Activated naive CD4-positive, alpha-beta T cell treated with anti-CD3 and anti-CD28 coated beads, Interleukin-2, amount 10 ng/mL, durations not matched to agents 7 days and 5 days (primary cell): ENCODE results near the gene TFDP2.
"Not testable (repeated sequence)": the region's sequence is repeated elsewhere in the genome, so short reads cannot be mapped to it uniquely, and the experiment has no call there.

Experiments used
- CTCF ChIA-PET: fragments of 350-600 bp; sonication (Branson Sonifier 250); formaldehyde crosslinking; loops from one replicate; lab custom pipeline; 2021; ENCODE audit warnings: antibody characterized with exemption; lab: Charles Lee
- DNase-seq: peaks from one replicate; pipeline ENCODE4 v3.0.0-alpha.2; 2020
- H3K27ac Mint-ChIP-seq: one replicate; pipeline ENCODE4 v1.8.0; 2021; ENCODE audit warnings: mild to moderate bottlenecking, moderate library complexity, mixed read lengths
- H3K27me3 Mint-ChIP-seq: one replicate; pipeline ENCODE4 v1.8.0; 2021; ENCODE audit warnings: mild to moderate bottlenecking, mixed read lengths
- H3K36me3 Mint-ChIP-seq: one replicate; pipeline ENCODE4 v1.8.0; 2021; ENCODE audit warnings: mixed read lengths
- H3K4me1 Mint-ChIP-seq: one replicate; pipeline ENCODE4 v1.8.0; 2021; ENCODE audit warnings: mixed read lengths
- H3K4me3 Mint-ChIP-seq: one replicate; pipeline ENCODE4 v1.8.0; 2021; ENCODE audit warnings: mild to moderate bottlenecking, moderate library complexity, mixed read lengths
- H3K9me3 Mint-ChIP-seq: one replicate; pipeline ENCODE4 v1.8.0; 2021; ENCODE audit warnings: mixed read lengths

Gene TFDP2

DNA sequence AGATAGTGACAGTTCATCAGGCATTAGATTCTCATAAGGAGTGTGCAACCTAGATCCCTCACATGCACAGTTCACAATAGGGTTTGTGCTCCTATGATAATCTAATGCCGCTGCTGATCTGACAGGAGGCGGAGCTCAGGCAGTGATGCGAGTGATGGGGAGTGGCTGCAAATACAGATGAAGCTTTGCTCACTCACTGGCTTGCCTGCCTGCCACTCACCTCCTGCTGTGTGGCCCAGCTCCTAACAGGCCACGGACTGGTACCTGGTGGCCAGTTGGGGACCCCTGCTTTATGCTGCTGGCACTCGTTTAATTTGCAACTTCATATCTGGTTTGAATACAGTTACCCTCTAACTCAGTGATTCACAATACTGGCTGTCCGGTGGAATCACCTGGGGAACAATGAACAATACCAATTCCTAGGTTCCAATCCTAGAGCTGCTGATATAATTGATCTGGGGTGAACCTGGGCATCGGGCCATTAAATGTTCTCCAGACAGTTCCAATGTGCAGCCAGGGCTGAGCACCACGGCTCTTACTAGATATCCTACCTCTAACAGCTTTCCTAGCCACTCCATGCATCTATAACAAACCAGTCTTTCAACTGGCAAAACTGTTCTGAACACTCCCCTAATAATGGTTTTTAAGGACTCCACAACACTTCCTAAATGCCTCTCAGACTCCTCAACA, 141.5 kb downstream of the TFDP2 start:
- Mint-ChIP-seq H3K9me3 (no peaks in the 10 kb centered on the region), H3K4me1 (no peaks in the 10 kb centered on the region), H3K27ac (no peak overlapping the region), H3K27me3 (no peaks in the 10 kb centered on the region), H3K4me3 (no peak overlapping the region), H3K36me3 (no peaks in the 10 kb centered on the region)
- CTCF ChIA-PET: no interaction called here
- DNase-seq: no peak

DNA sequence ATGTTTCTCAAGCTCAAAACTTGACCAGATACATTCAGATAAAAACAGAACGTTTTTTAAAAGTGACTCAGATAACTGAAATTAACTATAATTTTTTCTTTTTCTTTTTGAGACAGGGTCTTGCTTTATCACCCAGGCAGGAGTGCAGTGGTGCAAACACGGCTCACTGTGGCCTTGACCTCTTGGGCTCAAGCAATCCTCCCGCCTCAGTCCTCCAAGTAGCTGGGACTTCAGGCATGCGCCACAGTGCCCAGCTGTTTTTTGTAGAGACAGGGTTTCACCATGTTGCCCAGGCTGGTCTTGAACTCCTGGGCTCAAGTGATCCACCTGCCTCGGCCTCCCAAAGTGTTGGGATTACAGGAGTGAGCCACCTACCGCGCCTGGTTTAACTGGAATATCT, 144.4 kb downstream of the TFDP2 start:
- DNase-seq, H3K4me1 Mint-ChIP-seq, H3K27ac Mint-ChIP-seq, CTCF ChIA-PET, H3K36me3 Mint-ChIP-seq, H3K27me3 Mint-ChIP-seq, H3K9me3 Mint-ChIP-seq, H3K4me3 Mint-ChIP-seq: not testable (repeated sequence)

GRCh38 chr3:142004025-142004424, 145.3 kb downstream of the TFDP2 start:
- H3K9me3 Mint-ChIP-seq: no peaks in the 10 kb centered on the region
- H3K27ac Mint-ChIP-seq: no peak overlapping the region
- no peaks in the 10 kb centered on the region for H3K27me3 Mint-ChIP-seq
- no peak for DNase-seq
- no peaks in the 10 kb centered on the region for H3K4me1 Mint-ChIP-seq
- no peak overlapping the region for H3K4me3 Mint-ChIP-seq
- no peaks in the 10 kb centered on the region for H3K36me3 Mint-ChIP-seq
- CTCF ChIA-PET: no interaction called here

DNA sequence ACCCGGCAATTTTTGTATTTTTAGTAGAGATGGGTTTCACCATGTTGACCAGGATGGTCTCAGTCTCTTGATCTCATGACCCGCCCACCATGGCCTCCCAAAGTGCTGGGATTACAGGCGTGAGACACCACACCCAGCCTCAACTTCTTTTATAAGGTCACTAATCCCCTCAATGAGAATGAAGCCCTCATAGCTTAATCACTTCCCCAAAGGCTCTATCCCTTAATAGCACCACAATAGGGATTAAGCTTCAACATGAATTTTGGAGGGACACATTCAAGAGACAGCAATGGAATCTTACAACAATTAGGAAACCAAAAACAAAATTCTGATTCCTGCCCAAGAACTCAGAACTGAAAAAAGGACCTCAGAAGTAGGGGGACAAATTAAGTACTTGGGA, 146.1 kb downstream of the TFDP2 start:
- no peaks in the 10 kb centered on the region for H3K4me1 Mint-ChIP-seq
- H3K4me3 Mint-ChIP-seq: no peak overlapping the region
- H3K9me3 Mint-ChIP-seq: no peaks in the 10 kb centered on the region
- H3K27ac Mint-ChIP-seq: no peak overlapping the region
- no peaks in the 10 kb centered on the region for H3K36me3 Mint-ChIP-seq
- no peak for DNase-seq
- no peaks in the 10 kb centered on the region for H3K27me3 Mint-ChIP-seq
- CTCF ChIA-PET: no interaction called here

- H3K4me3 Mint-ChIP-seq: no peak overlapping the region
- no peak overlapping the region for H3K27ac Mint-ChIP-seq
- no peaks in the 10 kb centered on the region for H3K27me3 Mint-ChIP-seq
- no peaks in the 10 kb centered on the region for H3K4me1 Mint-ChIP-seq
- H3K9me3 Mint-ChIP-seq: no peaks in the 10 kb centered on the region
- DNase-seq: no peak
- CTCF ChIA-PET: no interaction called here
- no peaks in the 10 kb centered on the region for H3K36me3 Mint-ChIP-seq
These were observed 148.9 kb downstream of the TFDP2 start for GRCh38 chr3:142000325-142000870.

- Mint-ChIP-seq H3K36me3 (no peaks in the 10 kb centered on the region), H3K4me1 (no peaks in the 10 kb centered on the region), H3K4me3 (no peak overlapping the region), H3K27ac (no peak overlapping the region), H3K27me3 (no peaks in the 10 kb centered on the region), H3K9me3 (no peaks in the 10 kb centered on the region)
- CTCF ChIA-PET: no interaction called here
- no peak for DNase-seq
These were observed 150.6 kb downstream of the TFDP2 start for GRCh38 chr3:141998669-141999290.

DNA sequence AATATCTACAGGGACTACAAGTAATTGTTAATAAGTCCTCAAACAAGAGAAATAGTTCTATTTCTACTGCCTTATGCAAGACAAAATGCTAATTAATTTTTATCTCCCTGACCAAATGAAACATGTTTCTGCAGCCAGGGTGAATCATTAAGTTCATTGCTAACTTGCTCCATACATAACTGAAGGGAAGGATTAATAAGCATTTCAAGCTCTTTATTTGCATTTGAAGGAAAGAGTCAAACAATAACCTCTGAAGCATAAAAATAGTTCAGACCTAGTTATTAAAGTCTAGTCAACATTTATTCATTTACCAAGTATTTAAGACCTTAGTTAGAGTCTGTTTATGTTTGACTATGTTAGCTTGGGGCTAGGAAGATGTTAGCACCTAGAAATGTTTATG, 152.9 kb downstream of the TFDP2 start:
- H3K27me3 Mint-ChIP-seq: no peaks in the 10 kb centered on the region
- CTCF ChIA-PET: no interaction called here
- peaks cover 4% of the 10 kb centered on the region for H3K36me3 Mint-ChIP-seq
- DNase-seq: no peak
- peaks cover 5% of the 10 kb centered on the region for H3K4me1 Mint-ChIP-seq
- no peak overlapping the region for H3K4me3 Mint-ChIP-seq
- no peak overlapping the region for H3K27ac Mint-ChIP-seq
- no peaks in the 10 kb centered on the region for H3K9me3 Mint-ChIP-seq

DNA sequence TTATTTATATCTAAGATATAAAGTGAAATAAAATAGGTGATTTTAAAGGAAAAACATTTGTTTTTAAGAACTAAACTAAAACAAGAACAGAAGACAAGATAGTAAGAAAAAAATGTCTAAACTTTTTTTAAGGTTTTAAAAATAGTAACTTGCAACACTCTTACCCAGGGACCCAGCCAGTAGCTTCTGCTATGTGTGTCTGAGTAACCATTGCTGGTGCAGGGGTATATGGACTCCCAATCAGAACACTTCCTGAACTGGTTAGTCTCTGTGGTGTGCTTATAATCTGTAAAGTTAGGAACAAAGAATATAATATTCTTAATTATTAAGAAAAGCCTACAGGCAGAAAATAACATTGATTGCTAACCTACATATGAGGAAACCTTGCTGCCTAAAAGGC, 154.5 kb downstream of the TFDP2 start:
- no peak for DNase-seq
- CTCF ChIA-PET: no interaction called here
- Mint-ChIP-seq H3K27me3 (no peaks in the 10 kb centered on the region), H3K4me3 (no peak overlapping the region), H3K9me3 (no peaks in the 10 kb centered on the region), H3K4me1 (peaks cover 5% of the 10 kb centered on the region), H3K27ac (no peak overlapping the region), H3K36me3 (peaks cover 4% of the 10 kb centered on the region)

DNA sequence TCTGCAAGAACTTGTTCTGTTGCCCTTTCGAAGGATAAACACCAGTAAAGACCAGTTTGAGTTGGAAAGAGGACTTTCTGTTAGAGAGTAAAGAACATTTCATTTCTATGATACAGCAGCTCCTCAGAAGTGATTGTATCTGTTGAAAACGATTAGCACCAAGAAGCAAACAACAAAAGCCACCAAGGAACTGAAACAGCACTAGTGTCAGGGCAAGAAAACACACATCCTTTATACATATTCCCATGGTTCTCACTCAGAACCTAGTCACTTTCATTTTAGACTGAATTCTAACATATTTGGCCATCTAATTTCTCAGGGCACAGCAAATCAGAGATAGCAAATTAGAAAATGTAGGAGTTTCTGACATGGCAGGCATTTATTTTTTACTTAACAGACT, 156.8 kb downstream of the TFDP2 start:
- peak overlapping the region; percentile 28 for H3K27ac Mint-ChIP-seq
- H3K27me3 Mint-ChIP-seq: no peaks in the 10 kb centered on the region
- CTCF ChIA-PET: interaction anchor here (0.6 kb wide), 1 partner anchor 17 kb away, joined by 3 read pairs; no protein-coding TSS in a partner anchor
- H3K9me3 Mint-ChIP-seq: no peaks in the 10 kb centered on the region
- no peak for DNase-seq
- H3K4me3 Mint-ChIP-seq: no peak overlapping the region
- H3K36me3 Mint-ChIP-seq: peaks cover 4% of the 10 kb centered on the region
- H3K4me1 Mint-ChIP-seq: peaks cover 7% of the 10 kb centered on the region

DNA sequence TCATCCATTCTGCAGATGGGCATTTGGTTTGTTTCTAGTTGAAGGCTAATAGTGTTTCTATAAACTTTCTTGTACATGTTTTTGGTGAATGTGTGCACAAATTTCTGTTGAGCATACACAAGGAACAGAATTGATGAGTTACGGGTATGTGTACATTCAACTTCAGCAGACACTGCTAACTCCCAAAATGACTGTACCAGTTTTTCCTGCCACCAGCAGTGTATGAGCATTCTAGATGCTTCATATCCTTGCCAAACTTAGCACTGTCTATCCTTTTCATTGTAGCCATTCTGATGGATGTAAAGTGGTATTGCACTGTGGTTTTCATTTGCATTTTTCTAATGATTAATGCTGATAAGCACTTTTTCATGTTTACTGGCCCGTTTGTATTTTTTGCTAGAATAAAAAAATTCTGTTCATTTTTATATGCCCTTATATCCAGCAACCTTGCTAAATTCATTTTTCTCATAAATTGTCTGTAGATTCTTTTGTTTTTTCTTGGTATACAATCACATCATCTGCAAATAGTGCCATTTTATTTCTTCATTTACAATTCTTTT, 162.7 kb downstream of the TFDP2 start:
- Mint-ChIP-seq H3K27me3 (no peaks in the 10 kb centered on the region), H3K36me3 (peaks cover 1% of the 10 kb centered on the region), H3K4me3 (no peak overlapping the region), H3K9me3 (no peaks in the 10 kb centered on the region), H3K27ac (no peak overlapping the region), H3K4me1 (peaks cover 2% of the 10 kb centered on the region)
- CTCF ChIA-PET: no interaction called here
- DNase-seq: no peak

DNA sequence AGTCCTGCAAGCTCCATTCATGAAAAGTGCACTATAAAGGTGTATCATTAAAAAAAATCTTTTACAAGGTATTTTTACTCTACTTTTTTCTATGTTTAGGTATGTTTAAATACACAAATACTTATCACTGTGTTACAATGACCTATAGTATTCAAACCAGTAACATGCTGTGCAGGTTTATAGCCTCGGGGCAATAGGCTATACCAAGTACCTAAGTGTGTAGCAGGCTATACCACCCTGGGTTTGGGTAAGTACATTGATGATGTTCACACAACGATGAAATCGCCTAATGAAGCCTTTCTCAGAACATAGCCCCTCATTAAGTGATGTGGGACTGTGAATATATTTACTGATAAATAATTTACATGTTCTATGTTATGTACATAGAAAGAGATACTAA, 168.3 kb downstream of the TFDP2 start:
- Mint-ChIP-seq H3K4me1 (no peaks in the 10 kb centered on the region), H3K36me3 (peaks cover 7% of the 10 kb centered on the region), H3K27me3 (no peaks in the 10 kb centered on the region), H3K9me3 (no peaks in the 10 kb centered on the region), H3K27ac (no peak overlapping the region), H3K4me3 (no peak overlapping the region)
- CTCF ChIA-PET: no interaction called here
- DNase-seq: no peak

- Mint-ChIP-seq H3K4me1 (no peaks in the 10 kb centered on the region), H3K4me3 (no peak overlapping the region), H3K27ac (no peak overlapping the region), H3K36me3 (peaks cover 7% of the 10 kb centered on the region), H3K9me3 (no peaks in the 10 kb centered on the region), H3K27me3 (no peaks in the 10 kb centered on the region)
- CTCF ChIA-PET: no interaction called here
- no peak for DNase-seq
These were observed 170.2 kb downstream of the TFDP2 start for GRCh38 chr3:141979050-141979671.

DNA sequence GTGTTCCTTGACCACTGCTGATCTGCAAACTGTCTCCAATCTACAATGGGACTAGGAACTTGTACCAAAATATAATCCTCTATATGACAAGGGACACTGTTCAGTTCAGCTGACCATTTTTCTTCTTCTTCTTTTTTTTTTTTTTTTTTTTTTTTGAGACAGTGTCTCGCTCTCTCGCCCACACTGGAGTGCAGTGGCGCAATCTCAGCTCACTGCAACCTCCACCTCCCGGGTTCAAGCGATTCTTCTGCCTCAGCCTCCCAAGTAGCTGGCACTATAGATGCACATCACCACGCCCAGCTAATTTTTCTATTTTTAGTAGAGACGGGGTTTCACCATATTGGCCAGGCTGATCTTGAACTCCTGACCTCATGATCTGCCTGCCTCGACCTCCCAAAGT, 174.6 kb downstream of the TFDP2 start:
- H3K4me3 Mint-ChIP-seq, H3K36me3 Mint-ChIP-seq, H3K27me3 Mint-ChIP-seq, H3K9me3 Mint-ChIP-seq, CTCF ChIA-PET, H3K4me1 Mint-ChIP-seq, DNase-seq, H3K27ac Mint-ChIP-seq: not testable (repeated sequence)

- H3K27me3 Mint-ChIP-seq: no peaks in the 10 kb centered on the region
- H3K4me1 Mint-ChIP-seq: peaks cover 2% of the 10 kb centered on the region
- no peak overlapping the region for H3K4me3 Mint-ChIP-seq
- CTCF ChIA-PET: interaction anchor here (0.5 to 0.9 kb wide), 2 partner anchors 23 to 307 kb away, joined by 3 read pairs; no protein-coding TSS in a partner anchor
- H3K36me3 Mint-ChIP-seq: peaks cover 4% of the 10 kb centered on the region
- no peak for DNase-seq
- H3K9me3 Mint-ChIP-seq: no peaks in the 10 kb centered on the region
- no peak overlapping the region for H3K27ac Mint-ChIP-seq
These were observed 176.9 kb downstream of the TFDP2 start for GRCh38 chr3:141972399-141972798.
